CD1c-positive myeloid dendritic cell (primary cell): Measurements from ENCODE around the gene CCDC69.
"Not testable (repeated sequence)": the region's sequence is repeated elsewhere in the genome, so short reads cannot be mapped to it uniquely, and the experiment has no call there.

ENCODE experiments used
- DNase-seq: peaks from one replicate; pipeline ENCODE4 v3.0.0-alpha.2; 2016; ENCODE audit errors: extremely low spot score

The CCDC69 gene

DNA sequence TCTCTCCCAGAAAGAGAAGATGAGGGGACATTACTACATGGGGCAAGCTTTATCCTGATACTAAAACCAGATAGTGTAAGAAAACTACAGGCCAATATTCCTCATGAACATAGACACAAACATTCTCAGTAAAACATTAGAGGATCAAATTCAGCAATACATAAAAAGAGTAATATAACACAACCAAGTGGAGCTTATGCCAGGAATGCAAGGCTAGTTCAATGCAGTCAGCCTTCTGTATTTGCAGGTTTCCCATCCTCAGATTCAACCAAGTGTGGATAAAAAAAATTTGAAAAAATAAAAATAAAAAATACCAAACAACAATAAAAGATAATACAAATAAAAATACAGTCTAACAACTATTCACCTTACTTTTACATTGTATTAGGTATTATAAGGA is 31.3 kb downstream of the CCDC69 start:
- DNase-seq: no peak

DNA sequence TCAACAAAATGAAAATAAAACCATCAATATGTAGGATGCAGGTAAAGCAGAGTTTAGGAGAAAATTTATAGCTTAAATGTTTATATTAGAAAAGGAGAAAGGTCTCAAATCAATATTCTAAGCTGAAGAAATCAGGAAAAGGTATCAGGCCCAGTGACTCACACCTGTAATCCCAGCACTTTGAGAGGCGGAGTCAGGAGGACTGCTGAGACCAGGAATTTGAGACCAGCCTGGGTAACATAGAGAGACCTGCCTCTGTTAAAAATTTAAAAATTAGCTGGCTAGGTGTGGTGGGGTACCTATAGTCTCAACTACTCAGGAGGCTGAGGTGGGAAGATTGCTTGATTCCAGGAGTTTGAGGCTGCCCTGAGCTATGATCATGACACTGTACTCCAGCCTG is 32.2 kb downstream of the CCDC69 start:
- no peak for DNase-seq

DNA sequence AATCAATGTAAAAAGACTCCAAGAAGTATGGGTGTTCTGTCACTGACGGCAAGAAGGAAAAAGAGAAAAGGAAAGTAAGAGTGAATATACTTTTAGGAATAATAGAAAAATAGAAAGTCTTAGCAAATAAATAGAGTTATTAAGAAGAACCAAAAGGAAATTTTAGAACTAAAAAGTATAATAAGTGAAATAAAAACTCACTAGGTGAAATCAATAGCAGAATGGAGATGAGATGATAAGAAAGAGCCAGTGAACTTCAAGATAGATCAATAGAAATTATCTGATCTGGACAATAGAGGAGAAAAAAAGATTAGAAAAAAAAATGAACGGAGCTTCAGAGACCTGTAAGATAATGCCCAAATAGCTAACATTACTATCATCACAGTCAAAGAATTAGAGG is 34.7 kb downstream of the CCDC69 start:
- no peak for DNase-seq

DNA sequence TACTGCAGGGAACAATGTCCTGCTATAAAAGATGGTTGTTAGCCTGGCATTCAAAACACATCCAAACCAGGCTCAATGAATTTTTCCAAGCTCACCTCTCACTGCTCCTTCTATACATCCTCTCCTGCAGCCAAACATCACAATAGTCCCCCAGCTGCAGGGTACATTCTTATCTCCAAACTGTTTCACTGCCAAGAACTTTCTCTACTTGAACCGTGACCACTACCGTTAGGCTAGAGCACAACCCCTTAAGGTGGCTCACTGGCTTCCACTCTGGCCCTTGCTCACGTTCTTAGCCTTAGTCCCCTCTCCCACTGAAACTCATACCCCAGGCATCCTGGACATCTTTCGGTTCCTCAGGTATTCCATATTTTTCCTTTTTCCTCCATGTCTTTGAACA is 37.4 kb downstream of the CCDC69 start:
- DNase-seq: no peak

DNA sequence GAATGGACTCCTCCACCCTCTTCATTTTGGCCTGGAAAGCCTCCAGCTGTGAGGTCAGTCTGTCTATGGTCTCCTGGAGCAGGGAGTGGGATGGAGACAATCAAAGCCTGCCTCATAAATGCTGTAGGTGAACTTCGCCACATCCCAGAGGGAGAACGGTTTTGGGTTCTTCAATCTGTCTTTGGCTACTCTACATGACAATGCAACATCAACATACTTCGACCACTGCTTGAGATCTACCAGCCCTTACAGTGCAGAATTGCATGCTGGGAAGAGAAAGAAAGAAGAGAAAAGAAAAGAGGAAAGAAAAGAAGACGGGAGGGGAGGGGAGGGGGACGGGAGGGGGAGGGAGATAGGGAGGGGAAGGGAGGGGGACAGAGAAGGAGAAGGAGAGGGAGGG is 37.8 kb downstream of the CCDC69 start:
- no peak for DNase-seq

DNA sequence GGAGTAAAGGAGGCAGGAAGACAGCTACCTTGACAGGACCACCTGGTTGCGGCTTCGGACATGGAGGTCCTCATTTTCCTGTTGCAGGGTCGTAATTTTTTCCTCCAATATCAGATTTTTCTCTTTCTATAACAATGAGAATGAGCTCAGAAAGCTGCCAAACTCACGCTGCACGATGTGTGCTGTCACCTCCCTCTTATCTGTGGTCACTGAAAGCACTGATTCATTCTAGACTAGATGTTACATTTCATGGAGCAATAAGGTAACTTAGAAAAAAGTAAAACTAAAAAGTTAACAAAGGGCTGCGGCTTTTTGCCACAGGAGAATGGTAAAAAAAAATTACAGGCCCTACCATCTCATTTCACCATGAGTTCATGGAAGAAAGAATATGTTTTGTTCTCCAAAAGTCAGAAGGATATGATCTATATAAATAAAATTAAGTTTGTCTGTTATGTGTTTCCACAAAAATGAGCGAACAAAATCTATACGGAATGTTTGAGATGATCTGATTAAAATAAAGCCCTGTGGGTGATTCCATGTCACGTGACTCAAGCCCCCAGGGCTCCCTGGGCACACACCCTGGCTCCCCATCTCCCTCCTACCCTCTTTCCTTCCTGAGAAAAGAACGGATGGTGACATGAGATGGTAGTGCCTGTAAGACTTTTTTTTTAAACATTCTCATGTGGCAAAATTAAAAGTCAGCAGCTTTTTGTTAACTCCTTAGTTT is 39.4 kb downstream of the CCDC69 start:
- DNase-seq: no peak

DNA sequence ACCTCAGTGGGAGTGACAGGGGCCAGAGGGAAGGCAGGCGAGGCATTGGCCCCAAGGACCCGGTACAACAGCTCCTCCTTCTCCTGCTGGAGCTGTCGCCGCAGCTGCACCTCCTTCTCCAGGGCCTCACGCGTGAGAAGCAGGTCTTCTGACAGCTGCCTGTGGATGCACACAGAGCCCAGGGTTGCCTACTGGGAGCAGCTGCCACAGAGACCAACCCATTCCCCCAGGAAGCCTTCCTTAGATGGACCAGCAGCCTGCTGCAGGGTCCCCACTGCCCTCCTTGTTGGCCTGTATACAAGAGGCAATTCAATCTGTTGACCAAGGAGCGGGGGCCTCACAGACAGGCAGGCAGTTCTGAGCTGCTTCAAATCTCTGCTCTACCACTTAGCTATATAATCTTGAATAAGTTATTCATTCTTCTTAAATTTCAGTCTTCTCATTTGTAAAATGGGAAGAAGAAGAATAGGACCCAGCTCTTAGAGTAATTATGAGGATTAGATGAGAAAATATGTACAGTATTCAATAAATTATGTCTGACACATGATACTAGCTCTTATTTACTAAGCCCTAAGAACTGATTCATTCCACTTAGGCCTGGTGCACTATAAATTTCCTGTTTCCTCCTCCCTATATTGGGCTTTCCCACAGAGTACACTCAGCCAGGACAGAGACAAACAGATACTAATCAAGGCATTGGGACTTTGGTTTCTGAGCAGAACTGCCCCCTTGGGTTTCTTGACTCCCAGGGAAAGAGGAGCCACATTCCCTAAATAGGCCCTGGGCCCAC is 40.2 kb downstream of the CCDC69 start:
- DNase-seq: no peak

DNA sequence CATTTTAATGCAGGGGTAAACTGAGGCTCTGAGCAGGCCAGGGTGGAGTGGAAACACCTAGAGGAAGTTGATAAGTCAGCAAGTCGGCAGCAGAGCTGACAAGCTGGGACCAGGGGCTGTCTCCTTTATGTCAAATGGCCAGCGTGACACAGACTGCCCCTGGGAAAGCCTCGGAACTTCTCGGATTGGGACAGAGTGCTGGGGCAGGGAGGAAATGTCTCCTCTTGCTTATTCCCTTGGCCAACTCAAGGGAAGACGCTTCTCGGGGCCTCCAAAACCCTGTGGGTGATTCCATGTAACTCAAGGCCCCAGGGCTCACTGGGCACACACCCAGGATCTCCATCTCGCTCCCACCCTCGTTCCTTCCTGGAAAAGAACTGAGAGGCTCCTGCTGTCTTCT is 40.9 kb downstream of the CCDC69 start:
- DNase-seq: no peak

DNA sequence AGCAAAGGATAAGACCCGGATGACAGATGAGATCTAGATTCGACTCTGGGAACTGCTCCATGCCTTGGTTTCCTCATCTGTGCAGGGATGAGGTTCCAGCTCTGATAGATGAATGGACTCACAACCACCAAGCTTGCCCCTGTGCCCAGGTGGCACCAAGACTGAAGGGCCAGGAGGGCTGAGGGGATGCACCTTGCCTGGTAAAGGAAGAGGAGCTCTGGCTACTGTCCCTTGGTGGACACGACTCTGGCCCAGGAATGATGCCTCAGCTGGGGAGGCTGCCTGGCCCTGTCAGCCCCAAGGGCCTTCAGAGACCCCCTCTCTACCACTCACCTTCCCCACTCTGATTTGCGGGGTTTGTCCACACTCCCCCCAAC is 41.4 kb downstream of the CCDC69 start:
- DNase-seq: no peak

DNA sequence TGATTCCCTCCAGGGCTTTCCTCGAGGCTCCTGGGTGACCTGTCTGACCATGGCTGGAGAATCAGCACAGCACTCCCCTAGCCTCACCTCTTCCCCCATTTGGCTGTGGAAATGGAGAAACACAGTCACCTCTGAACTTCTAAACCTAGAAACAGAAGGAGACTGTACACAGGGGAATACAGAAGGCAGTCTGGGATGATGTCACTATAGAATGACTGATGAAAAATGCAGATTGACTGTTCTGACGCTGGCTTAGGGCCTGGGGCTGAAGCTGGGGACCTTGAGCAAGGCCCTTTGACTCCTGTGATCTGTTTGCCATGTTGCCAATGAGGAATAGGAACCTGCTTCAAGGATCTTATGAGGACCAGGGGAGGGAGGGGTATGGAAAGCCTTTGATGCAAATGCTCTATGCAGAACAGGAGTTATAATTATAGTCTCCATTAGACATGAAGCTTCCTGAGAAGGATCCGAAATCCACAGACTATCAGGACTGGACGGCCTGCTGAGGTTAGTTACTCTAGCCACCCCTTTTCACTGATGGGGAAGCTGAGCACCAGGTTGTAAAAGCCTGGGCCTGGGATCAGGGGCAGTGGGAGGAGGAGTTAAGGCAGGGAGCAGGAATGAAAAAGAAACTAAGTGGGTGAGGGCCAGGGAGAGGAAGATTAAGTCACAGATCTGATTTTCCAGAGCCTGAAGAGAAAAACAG is 41.9 kb downstream of the CCDC69 start:
- no peak for DNase-seq

DNA sequence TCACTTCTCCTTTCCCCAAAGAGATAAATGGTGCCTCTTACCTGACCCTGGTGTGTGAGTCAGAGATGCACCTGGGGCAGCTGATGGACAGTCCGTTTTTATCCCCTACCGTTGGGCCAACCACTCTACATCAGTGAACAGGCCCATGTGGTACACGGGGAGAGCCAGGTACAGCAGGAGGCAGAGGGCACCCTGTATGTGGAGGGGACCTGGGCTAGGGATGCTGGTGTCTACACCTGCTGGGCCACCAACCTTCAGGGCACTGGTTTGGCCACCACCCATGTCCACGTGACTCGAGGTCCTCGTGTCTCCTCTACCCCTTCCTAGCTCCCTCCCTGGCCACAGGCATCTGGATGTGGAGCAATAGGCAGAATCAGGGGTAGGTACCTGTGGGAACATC is 43.6 kb downstream of the CCDC69 start:
- DNase-seq: no peak

DNA sequence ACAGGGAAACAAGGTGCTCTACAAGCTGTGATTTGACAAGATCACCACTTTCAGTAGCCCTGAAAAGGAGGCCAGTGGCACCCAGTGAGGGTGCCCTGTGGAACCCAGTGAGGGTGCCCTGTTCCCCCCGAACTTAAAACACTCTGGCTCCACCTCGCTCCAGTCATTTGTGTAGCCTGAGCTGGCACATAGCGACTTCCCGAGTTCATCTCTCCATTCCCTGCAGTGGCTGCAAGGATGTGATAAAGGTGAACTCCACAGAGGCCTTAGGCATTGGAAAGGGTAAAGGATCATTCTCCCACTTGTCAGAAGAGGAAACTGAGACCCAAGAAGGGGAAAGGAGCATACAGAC is 44.4 kb downstream of the CCDC69 start:
- no peak for DNase-seq

DNA sequence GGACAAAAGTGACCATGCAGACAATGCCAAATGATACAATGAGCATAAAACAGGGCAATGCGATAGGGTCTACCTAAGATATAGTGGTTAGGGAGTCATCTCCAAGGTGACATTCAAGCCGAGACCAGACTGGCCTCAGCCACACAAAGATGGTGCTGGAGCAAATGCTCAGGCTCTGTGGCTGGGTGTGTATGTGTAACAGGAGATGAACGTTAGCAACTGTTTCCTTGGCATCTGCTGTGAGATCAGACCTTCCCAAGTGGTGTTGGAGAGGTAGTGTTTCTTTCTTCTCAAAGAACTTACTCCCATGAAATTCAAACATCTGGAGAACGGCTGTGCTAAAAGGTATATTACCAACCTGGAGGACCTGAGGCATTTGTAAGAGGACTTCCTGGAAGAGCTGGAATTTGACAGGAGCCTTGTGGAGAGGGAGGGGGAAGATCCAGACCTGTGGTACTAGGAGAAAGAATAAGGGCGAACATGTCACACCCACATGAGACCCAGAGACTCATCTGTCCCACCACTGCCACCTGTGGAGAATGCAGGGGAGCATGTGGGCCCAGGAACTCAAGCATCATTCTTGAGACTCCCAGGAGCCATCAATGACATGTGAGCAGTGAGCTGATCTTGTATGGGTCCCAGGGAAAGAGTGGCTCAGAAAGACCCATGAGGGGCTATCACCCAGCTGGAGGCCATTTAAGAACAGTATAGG is 45.0 kb downstream of the CCDC69 start:
- no peak for DNase-seq

DNA sequence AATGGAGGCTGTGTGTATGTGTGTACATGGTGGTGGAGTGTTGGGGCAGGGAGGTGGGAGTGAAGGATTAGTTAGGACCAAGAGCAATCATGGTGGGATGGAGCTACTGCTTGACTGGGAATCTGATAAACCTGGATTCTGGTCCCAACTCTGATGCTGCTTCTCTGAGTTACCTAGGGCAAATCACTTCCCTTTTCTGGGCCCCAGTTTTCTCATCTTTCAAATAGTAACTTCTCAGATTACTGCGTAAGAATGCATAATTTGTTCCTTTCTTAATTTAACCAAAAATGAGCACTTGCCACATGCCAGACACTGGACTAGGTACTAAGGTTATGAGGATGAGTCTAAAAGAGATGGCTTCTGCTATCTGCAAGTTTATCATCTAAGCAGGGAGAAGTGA is 45.5 kb downstream of the CCDC69 start:
- DNase-seq: no peak

DNA sequence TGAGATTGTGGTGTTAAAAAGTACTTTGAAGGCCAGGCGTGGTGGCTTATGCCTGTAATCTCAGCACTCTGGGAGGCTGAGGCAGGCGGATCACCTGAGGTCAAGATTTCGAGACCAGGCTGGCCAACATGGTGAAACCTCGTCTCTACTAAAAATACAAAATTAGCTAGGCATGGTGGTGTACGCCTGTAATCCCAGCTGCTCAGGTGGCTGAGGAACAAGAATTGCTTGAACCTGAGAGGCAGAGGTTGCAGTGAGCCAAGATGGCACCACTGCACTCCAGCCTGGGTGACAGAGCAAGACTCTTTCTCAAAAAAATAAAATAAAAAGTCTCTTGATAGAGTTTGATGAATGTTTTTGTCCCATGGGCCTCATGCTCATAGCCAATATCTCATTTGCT is 47.6 kb downstream of the CCDC69 start:
- not testable (repeated sequence) for DNase-seq

DNA sequence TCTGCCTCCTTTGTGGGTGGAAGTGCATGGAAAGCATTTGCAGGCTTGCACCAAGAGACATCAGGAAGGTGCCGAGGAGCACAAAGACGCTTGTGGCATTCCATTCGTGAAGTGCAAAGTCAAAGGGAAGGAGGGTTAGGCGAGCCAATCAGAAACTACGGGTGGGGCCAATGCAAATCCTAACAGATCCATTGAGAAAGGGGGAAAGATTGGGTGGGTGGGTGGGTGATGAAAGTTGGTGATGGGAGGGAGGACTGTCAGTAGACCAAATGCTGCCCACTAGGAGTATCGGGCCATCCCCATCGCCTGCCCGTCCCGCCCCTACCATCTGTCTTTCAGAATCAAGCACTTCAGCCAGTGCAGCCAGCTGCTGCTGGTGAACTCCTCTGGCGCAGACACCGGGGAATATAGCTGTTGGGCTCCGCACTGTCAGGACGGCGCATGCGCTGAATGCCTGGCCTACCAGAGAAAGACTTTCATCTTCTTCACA is 49.2 kb downstream of the CCDC69 start:
- DNase-seq: no peak

DNA sequence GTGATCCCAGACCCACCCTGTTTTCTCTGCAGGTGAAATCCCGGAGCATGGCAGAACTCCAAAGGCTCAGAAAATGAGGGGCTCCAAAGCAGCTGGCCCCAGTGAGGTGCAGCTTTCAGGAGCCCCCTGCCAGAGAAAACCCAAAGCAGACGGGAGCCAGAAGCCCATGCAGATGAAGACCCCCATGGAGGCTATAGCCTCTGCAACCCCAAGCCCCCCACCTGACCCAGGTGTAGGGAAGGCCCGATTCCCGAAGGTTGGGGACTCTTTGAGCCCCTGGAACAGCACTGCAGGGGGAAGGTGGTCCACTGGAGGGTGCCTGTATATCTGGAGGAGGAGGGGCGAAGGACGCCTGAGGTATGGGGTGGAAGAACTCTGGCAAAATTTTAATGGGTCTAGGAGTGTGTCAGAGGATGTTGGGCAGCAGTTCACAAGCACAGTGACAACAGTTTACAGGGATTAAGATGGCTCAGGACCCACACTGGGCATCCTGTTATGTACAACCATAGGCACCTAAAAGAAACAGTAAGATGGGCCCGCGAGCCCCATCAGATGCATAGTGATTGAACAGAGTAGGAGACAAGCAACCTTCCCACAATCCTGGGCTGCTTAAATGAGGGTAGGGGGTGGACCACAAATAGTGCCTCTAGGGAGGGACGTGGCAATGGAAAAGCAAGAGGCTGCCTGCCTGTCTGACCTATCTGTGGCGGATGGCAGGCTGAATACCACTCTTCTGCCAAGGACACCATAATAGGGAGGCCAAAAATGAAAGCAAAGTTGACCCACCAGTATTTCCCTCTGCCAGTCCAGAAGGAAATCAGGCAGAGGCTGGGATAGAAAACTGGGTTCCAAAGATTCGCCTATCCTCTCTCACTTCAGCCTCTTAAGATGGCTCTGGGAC is 49.9 kb downstream of the CCDC69 start:
- DNase-seq: no peak

DNA sequence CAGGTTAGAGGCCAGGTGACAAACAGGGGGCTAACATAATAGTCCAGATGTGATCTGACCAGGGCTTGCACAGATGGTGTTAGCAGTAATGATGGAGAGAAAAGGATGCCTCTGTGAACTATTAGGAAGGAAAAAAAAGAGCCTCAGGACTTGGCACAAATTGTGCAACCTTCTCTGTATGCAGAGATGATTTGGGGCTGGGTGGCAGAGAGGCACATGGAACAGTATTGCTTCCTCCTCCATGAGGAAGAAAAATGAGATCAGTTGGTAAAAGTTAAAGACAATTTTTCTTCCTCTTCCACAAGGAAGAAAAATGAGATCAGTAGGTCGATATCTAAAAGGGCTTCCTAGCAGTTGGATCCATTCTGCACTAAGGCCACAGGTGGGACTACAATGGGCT is 52.4 kb downstream of the CCDC69 start:
- peak; percentile 38 for DNase-seq

DNA sequence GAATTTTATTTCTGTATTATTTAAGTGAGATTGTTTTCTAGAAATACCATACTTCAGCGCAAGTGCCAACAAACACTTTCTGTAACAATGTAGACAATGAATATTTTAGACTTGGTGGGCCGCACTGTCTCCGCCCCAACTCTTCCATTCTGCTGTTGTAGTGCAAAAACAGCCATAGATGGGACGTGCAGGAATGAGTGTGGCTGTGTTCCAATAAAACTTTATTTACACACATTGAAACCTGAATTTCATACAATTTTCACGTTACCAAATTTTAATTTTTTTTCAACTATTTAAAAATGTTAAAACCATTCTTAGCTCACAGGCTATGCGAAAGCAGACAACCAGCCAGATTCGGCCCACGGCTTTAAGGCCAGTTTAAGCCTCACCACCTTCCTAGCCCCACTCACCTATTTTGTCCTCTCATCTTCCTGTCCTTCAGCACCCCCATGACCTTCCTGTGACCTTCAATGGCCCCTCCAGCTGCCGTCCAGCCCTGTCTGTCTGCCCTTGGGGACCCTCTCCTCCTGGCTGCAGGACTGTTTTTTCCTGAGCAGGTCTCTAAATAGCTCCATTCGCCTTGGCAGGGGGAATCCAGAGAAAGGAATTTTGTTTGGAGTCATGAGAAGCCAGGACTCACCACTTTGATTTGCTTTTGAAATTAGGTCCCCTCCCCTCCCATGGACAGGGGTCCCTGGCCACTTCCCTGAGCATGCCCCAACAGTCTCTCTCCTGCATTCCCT is 55.1 kb downstream of the CCDC69 start:
- DNase-seq: no peak

DNA sequence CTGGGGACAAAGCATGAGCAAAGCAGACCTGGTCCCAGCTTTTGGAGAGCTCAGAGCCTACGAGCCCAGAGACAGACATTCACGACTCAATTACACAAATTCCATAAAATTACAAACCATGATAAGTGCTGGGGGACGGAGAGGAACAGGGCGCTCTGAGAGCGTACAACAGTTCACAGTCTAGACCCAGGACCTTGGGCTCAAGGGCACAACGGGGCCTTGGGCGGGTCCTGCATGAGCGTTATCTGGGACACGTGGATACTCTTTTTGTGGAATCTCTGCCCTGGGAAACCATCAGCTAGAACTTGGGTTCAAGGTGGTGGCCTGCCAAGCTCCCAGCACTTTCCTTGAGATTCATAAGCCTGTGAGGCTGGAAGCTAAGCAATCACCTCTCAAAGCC is 56.9 kb downstream of the CCDC69 start:
- DNase-seq: no peak
